ENCODE results near the gene MED9. TPM values are rescaled to one million over a fixed set of nuclear protein-coding genes. Genes with fewer than 3 reads are reported as not detected.

MED9 gene
- total and polyA plus RNA-seq, 9 of the 15 experiments (the other 6 are each of a cell fraction or from before 2014, with no cell fraction given), result 2.2 to 15.8 (median 12.7) TPM

DNA sequence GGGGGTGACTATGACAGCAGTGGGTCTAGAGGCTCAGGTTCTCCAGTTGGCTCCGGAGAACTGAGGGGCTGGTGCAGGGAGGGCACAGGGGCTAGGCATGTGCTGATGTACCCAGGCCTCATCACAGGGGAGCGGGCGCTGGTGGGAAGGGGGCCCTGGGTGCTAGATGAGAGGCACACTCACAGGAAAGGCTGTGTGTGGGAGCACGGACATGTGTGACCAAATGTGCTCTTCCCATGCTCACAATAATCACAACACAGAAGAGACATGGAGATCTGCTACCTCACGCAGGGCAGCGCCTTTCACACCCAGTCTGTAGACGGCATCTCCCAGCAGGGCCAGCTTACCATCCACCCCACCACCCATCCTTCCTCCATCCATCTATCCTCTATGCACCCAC, 36.8 kb downstream of the MED9 start:
- FAIRE-seq, result no peak
- Histone ChIP-seq H3K36me3 (ENCODE audit: control insufficient read depth, insufficient read depth, low read length) (no peaks in the 10 kb centered on the region), H3K4me1 (replicated peaks in 1 of 2; ENCODE audit: control insufficient read depth in 2 of 2, insufficient read depth in 2 of 2, low read length in 2 of 2) (peaks cover 14 to 44% of the 10 kb centered on the region in 2 experiments; a peak in 4 of 5 replicates), H3K27me3 (ENCODE audit: control insufficient read depth in 2 of 2, insufficient read depth in 2 of 2, low read length in 2 of 2) (no peaks in the 10 kb centered on the region), H3K27ac (ENCODE audit: extremely low read depth, low read depth, low read length) (no peak overlapping the region), H3K4me3 (no peak overlapping the region), H3K4me2 (ENCODE audit: insufficient read depth, low read length) (no peak overlapping the region), H3K9me3 (replicated peaks; ENCODE audit: control insufficient read depth, insufficient read depth, low read depth, low read length) (no peaks in the 10 kb centered on the region), H3K9me1 (ENCODE audit: control insufficient read depth, insufficient read depth, low read length) (peaks cover 7% of the 10 kb centered on the region), H3K79me2 (ENCODE audit: control insufficient read depth, insufficient read depth, low read length) (no peaks in the 10 kb centered on the region), H2AFZ (ENCODE audit: low read depth, low read length) (no peak overlapping the region), H4K20me1 (replicated peaks; ENCODE audit: control insufficient read depth, insufficient read depth, low read length) (no peaks in the 10 kb centered on the region), H3K9ac (ENCODE audit: insufficient read depth in 1 of 2, low read depth in 2 of 2, low read length in 2 of 2) (no peak overlapping the region)
- intact Hi-C loops (cut with micrococcal nuclease), result no loop called here
- CTCF ChIA-PET (ENCODE audit: low intra/inter-chr PET ratio), result no interaction called here
- no peak for TF ChIP-seq SAFB (IDR thresholded peaks at IDR 0.05; ENCODE audit: borderline replicate concordance, low read depth, low read length)
- TF ChIP-seq SIN3A (IDR thresholded peaks at IDR 0.05; ENCODE audit: borderline replicate concordance in 2 of 2, control insufficient read depth in 1 of 2, low read depth in 2 of 2, low read length in 2 of 2), result no peak
- no peak for TF ChIP-seq DNMT1 (IDR thresholded peaks at IDR 0.05)
- TF ChIP-seq, protein P1, sequence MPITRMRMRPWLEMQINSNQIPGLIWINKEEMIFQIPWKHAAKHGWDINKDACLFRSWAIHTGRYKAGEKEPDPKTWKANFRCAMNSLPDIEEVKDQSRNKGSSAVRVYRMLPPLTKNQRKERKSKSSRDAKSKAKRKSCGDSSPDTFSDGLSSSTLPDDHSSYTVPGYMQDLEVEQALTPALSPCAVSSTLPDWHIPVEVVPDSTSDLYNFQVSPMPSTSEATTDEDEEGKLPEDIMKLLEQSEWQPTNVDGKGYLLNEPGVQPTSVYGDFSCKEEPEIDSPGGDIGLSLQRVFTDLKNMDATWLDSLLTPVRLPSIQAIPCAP (CRISPR knock-in tag; IDR thresholded peaks at IDR 0.05; ENCODE audit: borderline replicate concordance), result no peak
- no peak for TF ChIP-seq ZNF586 (CRISPR knock-in tag; conservative IDR thresholded peaks at IDR 0.05)
- TF ChIP-seq, protein P2, sequence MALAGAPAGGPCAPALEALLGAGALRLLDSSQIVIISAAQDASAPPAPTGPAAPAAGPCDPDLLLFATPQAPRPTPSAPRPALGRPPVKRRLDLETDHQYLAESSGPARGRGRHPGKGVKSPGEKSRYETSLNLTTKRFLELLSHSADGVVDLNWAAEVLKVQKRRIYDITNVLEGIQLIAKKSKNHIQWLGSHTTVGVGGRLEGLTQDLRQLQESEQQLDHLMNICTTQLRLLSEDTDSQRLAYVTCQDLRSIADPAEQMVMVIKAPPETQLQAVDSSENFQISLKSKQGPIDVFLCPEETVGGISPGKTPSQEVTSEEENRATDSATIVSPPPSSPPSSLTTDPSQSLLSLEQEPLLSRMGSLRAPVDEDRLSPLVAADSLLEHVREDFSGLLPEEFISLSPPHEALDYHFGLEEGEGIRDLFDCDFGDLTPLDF (CRISPR knock-in tag; IDR thresholded peaks at IDR 0.05), result no peak
- TF ChIP-seq TEAD4 (IDR thresholded peaks at IDR 0.05; ENCODE audit: low read length), result no peak
- TF ChIP-seq TEAD4 (CRISPR knock-in tag; IDR thresholded peaks at IDR 0.05; ENCODE audit: borderline replicate concordance), result no peak
- TF ChIP-seq, protein P3, sequence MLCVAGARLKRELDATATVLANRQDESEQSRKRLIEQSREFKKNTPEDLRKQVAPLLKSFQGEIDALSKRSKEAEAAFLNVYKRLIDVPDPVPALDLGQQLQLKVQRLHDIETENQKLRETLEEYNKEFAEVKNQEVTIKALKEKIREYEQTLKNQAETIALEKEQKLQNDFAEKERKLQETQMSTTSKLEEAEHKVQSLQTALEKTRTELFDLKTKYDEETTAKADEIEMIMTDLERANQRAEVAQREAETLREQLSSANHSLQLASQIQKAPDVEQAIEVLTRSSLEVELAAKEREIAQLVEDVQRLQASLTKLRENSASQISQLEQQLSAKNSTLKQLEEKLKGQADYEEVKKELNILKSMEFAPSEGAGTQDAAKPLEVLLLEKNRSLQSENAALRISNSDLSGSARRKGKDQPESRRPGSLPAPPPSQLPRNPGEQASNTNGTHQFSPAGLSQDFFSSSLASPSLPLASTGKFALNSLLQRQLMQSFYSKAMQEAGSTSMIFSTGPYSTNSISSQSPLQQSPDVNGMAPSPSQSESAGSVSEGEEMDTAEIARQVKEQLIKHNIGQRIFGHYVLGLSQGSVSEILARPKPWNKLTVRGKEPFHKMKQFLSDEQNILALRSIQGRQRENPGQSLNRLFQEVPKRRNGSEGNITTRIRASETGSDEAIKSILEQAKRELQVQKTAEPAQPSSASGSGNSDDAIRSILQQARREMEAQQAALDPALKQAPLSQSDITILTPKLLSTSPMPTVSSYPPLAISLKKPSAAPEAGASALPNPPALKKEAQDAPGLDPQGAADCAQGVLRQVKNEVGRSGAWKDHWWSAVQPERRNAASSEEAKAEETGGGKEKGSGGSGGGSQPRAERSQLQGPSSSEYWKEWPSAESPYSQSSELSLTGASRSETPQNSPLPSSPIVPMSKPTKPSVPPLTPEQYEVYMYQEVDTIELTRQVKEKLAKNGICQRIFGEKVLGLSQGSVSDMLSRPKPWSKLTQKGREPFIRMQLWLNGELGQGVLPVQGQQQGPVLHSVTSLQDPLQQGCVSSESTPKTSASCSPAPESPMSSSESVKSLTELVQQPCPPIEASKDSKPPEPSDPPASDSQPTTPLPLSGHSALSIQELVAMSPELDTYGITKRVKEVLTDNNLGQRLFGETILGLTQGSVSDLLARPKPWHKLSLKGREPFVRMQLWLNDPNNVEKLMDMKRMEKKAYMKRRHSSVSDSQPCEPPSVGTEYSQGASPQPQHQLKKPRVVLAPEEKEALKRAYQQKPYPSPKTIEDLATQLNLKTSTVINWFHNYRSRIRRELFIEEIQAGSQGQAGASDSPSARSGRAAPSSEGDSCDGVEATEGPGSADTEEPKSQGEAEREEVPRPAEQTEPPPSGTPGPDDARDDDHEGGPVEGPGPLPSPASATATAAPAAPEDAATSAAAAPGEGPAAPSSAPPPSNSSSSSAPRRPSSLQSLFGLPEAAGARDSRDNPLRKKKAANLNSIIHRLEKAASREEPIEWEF (CRISPR knock-in tag; IDR thresholded peaks at IDR 0.05), result no peak
- no peak for TF ChIP-seq CHD4 (IDR thresholded peaks at IDR 0.05; ENCODE audit: insufficient read depth, insufficient replicate concordance, low read depth, low read length, poor library complexity, severe bottlenecking)
- TF ChIP-seq U2AF1 (optimal IDR thresholded peaks at IDR 0.05; ENCODE audit: low read depth, low read length), result no peak
- no peak for TF ChIP-seq FOSL1 (tag; conservative IDR thresholded peaks at IDR 0.05)
- WGBS (ENCODE audit: insufficient coverage, low coverage, missing lambda C conversion rate), result 79% methylated on average over 6 of the region's 7 CpGs
- POLR2A ChIA-PET, result interaction anchor here (0.7 kb wide), 1 partner anchor 23 kb away, joined by 3 read pairs; no protein-coding TSS in a partner anchor
- in situ Hi-C loops (cut with MboI), result no loop called here
- ATAC-seq, result no peak
- no TSS peak for BruUV-seq (replicated peaks)
- no peak for DNase-seq (ENCODE audit: extremely low read depth in 1 of 4, low spot score in 3 of 4)

Measured in K562 (cell line).